Activated gamma-delta T cell treated with anti-CD3 and anti-CD28 coated beads, Interleukin-2, amount 50 U/mL, for 16 hours (primary cell): ENCODE results near the gene HIP1.

Source experiments
- DNase-seq: peaks from one replicate; pipeline ENCODE4 v3.0.0-alpha.2; 2020; ENCODE audit warnings: low read depth

Gene HIP1

DNA sequence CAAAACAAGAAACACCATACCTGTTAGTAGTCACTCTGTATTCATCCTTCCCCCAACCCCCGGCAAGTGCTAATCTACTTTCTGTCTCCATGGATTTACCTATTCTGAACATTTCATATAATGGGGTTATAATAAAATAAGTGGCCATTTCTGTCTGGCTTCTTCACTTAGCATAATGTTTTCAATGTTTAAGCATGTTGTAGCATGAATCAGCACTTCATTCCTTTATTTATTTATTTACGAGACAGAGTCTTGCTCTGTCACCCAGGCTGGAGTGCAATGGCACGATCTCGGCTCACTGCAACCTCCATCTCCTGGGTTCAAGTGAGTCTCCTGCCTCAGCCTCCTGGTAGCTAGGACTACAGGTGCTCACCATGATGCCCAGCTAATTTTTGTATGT lies 69.2 kb downstream of the HIP1 start:
- DNase-seq: no peak

DNA sequence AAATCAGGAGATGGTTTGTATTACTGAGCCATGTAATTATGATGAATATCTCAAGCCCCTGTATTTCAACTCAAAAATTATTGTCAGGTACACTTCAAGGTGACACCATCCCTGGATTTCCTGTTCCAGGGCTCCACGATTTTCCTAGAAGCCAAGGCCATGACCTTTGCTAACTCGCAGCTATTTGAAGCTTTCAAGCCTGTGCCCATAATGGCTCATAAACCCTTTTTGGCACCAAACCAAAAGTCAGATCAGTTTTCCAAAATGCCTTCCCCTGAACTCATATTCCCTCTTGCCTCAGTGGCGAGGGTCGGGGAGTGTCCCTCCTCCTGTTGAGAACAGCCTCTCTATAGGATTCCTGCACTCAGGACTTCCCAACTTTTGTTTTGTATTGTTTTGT lies 70.8 kb downstream of the HIP1 start:
- no peak for DNase-seq

DNA sequence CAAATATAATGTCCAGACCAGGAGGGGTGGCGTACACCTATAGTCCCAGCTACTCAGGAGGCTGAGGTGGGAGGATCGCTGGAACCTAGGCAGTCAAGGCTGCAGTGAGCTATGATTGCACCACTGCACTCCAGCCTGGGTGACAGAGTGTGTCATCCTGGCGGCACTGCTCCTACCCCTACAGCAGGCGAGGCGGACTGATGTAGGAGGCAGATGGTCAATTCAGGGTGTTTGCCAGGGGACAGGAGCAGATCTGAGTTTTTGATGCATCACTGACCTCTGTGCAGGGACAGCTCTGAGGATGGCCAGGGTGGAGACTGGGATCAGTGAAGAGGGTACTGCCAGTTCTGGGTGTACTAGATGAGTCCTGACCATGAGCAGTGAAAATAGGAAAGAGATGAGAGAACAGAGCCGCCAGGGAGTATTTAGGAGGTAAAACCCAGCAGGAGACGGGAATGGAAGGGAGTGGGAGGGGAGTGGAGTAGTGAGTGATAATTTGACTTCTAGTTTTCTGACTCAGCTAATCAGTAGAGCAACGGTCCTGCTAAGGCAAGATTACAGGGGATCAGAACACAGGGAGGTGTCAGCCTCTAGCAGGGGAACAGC lies 75.3 kb downstream of the HIP1 start:
- DNase-seq: no peak

DNA sequence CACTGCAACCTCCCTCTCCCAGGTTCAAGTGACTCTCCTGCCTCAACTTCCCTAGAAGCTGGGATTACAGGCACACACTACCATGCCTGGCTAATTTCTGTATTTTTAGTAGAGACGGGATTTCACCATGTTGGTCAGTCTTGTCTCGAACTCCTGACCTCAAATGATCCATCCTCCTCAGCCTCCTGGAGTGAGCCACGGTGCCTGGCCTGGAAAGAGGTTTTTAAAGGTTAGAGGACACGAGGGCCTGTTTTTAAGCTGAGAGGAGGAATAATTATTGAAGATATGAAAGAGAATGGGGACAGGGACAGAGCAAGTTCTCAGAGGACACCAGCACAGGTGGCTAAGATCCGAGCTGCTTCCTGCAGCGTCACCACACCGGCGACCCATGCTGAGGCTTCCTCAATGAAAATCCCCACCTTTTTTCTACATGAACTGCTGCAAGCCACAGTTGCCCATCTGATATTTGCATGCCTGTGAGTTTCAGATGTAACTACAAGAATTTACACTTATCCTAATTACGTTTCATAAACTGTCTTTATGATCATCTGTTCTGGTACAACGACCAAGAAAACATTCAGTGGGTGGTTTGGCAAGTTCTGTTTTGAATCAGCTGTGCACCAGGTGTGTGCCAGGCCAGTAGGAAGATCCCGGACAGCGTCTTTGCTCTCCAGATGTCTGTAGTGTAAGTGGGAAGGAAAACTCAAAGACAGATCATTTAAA lies 76.0 kb downstream of the HIP1 start:
- no peak for DNase-seq

DNA sequence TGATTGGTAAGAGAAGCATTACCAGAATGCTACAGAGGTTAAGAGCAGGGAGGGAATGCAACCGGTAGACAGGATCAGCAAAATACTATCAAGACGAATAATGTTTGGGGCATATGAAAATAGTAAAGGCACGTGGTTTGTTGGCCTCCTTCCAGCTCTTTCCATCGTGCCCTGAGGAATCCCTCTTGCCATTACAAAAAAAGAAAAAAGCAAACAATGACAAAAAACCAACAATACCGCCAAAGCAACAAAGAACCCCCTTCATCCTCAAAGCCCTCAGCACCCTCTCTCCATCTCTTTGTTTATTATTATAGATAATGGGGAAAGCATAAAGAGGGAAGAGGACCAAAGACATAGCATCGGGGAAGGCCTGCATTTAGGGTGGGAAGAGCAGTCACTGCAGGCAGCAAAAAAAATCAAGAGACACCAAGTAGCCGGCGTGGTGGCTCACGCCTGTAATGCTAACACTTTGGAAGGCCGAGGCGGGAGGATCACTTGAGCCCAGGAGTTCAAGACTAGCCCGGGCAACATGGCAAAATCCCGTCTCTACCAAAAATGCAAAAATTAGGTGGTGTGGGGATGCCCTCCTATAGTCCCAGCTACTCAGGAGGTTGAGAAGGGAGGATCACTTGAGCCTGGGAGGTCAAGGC lies 78.0 kb downstream of the HIP1 start:
- no peak for DNase-seq

DNA sequence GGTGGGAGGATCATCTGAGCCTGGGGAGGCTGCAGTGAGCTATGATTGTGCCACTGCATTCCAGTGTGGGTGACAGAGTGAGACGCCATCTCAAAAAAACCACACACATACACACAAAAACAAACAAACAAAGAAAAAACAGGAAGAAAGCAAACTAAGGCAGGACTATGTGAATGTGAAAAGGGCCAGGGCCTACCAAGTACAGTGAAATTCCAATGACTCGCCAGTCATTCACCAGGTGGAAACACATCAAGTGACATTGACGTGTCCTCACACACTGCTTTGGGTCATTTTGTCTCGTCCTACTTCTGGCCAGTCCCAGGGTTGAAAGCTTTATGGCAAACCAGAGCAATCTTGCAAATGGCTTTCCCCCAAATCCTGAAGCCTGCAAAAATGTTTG lies 79.9 kb downstream of the HIP1 start:
- no peak for DNase-seq

DNA sequence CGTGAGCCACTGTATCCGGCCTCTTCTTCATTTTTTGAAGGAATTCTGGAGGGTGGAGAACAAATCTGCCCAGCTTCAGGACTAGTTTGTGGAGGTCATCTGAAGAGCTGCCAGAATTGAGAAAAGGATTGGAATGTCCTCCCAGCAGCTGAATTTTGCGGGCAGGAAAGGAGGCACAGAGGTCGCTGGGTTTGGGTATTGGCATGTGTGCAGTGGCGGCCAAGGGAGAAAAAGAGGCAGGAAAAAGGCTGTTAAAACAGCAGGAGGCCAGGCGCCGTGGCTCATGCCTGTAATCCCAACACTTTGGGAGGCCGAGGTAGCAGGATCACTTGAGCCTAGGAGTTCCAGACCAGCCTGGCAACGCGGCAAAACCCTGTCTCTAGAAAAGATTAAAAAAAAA lies 80.4 kb downstream of the HIP1 start:
- no peak for DNase-seq

DNA sequence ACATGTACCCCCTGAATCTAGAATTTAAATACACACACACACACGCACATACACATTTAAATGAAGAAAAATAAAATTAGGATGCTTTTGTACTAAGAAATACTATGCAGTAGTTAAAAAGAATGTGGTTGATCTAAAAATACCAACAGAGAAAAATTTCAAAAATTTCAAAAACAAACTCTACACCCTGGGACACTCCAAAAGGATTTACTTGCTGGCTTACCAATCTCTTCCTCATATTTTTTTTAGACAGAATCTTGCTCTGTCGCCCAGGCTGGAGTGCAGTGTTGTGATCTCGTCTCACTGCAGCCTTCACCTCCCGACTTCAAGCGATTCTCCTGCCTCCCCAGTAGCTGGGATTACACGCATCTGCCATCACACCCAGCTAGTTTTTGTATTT lies 80.9 kb downstream of the HIP1 start:
- no peak for DNase-seq

DNA sequence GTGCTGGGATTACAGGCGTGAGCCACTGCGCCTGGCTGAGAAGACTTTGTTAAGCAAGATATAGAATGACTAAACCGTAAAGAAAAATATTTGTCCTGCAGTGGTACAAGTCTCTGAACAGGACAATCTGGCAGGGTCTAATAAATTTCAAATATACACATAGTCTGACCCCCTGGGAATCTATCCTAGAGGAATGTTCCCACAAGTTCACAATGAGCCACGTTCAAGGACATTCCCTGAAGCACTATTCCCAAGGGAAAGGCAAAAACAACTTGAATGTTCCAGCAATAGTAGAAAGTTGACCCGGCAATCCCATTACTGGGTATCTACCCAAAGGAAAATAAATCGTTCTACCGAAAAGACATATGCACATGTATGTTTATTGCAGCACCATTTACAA lies 82.0 kb downstream of the HIP1 start:
- DNase-seq: no peak

DNA sequence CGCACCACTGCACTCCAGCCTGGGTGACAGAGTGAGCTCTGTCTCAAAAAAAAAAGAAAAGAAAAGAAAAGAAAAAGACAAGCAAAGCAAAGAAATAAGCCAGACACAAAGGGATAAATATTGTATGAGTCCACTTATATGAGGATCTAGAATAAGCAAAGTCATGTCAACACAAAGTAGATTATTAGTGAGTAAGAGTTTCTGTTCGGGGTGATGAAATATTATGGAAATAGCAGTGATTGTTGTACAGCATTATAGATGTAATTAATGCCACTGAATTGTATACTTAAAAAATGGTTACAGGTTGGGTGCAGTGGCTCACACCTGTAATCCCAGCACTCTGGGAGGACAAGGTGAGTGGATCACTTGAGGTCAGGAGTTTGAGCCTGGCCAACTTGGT lies 83.2 kb downstream of the HIP1 start:
- no peak for DNase-seq

DNA sequence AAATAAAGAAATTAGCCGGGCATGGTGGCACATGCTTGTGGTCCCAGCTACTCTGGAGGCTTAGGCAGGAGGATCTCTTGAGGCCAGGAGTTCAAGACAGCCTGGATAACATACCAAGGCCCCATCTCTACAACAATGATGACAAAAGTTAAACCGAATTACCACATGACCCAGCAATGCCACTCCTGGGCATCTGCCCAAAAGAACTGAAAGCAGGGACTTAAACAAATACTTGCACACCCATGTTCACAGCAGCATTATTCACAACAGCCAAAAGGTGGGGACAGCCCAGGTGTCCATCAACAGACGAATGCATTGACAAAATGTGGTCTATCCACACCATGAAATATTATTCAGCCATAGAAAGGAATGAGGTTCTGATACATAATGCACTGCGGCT lies 83.9 kb downstream of the HIP1 start:
- no peak for DNase-seq

DNA sequence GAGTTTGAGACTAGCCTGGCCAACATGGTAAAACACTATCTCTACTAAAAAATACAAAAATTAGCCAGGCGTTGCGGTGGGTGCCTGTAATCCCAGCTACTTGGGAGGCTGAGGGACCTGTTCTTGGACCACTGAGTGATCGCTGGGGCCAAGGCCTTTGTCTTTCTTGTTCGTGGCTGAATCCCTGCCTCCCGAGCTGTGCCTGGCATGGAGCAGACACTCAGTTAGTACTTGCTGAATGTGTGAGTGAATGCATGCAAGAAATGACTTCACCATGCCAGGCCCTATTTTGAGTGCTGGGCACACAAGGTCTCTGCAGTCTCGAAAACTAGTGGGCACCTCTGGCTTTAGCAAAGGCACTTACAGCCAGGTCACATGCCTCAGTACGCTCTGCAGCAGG lies 85.1 kb downstream of the HIP1 start:
- no peak for DNase-seq

DNA sequence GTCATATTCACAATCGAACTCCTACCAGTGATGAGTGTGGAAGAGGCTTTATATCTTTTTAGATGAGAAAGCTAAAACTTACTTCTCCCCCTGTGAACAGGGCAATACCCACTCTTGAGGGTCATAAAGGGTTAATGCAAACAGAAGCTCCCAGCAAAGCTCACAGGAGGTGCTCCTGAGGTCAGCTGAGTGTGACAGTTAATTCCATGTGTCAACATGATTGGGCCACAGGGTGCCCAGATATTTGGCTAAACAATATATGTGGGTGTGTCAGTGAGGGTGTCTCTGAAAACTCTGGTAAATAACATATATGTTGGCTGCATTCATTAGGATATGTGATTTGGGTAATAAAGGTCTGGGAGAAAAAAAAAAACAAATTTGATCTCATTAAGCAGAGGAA lies 86.0 kb downstream of the HIP1 start:
- no peak for DNase-seq

DNA sequence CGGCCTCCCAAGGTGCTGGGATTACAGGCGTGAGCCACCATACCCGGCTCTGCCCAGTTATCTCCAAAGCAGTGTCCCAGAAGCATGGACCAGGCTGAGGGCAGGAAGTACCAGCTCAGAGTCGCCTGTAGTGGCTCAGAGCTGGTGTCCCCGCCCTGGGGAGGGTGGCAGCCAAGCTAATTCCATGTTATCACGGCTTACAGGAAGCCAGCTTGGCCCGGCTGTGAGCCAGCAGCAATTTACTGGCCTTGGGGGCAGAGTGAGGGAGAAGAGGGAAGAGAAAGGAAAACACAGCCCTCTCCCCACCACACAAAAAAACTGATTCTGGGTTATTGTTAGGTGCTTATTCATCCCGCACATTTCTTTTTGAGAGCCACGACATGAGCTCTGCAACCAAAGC lies 88.1 kb downstream of the HIP1 start:
- no peak for DNase-seq

DNA sequence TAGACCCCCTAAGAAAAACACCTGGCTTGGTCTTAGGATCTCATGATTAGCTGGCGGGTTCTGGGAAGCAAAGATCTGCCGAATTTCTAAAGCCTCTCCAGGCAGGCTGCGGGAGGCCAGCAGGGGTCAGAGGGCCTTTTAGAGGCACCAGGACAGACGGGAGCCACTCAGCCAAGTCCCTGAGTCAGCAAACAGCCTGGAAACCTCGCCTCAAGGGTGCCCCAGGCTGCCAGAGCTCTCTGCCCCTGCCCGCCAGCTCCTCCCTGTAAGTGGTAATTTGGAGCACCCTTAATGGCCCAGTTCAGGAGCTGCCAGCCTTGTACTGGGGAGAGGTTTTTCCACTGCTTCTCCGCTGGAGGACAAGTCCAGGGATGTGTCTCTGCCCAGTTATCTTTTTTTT lies 88.7 kb downstream of the HIP1 start:
- DNase-seq: no peak

DNA sequence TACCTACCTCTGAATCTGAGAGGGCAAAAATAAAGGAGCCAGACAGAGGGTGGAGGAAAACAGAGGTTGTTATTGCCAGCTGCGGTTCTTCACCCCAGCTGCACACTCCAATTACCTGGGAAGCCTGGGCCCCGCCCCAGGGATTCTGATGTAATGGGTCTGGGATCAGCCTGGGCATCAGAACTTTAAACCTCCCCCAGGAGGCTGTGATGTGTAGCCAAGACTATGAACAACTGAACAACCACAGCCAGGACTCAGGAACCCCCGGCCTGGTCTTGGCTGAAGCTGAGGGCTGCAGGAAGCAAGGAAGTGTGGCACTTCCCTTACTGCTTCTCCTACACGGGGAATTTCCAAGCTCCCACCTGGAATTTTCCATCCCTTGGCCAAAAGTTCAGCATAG lies 89.3 kb downstream of the HIP1 start:
- DNase-seq: no peak

DNA sequence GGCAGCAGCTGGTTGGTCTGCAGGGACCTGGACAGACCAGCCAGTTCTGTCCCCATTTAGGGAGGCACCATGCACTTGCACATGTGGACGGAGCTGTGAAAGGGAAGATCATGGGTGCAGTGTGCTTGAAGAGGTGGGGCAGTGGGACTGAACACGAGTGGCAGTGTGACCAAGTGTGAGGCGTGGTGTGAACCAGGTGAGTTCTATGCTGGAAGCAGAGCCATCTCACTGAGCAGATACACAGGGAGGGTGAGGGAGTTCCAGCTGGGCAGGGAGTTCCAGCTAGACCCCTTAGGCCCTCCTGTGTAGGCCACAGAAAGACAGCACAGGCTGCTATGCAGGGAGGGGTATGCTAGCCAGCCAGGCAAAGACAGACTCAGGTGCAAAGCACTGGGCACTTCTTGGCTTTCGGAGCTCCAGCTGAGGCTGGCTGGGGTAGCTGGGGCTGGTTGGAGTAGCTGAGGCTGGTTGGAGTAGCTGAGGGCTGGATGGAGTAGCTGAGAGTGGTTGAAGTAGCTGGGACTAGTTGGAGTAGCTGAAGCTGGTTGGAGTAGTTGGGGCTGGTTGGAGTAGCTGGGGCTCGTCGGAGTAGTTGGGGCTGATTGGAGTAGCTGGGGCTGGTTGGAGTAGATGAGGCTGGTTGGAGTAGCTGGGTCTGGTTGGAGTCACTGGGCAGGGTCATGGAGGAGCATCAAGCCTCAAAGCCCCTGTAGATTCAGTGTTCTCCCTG lies 90.9 kb downstream of the HIP1 start:
- no peak for DNase-seq

DNA sequence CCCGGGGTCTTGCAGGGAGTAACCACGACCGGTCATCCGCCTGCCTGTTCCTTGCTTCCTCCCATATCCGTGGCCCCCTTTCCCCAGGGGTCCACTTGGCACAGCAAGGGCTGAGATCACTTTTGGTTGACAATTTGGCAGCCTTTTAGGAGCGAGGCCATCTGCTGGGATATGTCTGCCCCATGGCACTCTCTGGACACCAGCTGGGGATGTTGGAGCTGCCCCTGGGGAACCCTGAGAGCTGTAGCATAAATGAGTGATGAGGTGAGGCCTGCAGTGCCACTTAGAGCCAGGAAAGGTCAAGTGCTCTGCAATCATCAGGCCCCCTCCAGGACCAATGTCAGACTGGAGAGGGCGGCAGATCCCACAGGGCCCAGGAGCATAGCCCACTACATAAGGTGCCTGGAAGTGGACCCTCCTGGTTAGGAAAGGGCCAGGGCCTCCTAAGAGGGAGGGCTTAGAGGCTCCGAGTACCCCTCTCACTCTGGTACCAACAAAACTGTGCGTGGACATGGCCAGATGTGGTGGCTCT lies 92.1 kb downstream of the HIP1 start:
- no peak for DNase-seq

DNA sequence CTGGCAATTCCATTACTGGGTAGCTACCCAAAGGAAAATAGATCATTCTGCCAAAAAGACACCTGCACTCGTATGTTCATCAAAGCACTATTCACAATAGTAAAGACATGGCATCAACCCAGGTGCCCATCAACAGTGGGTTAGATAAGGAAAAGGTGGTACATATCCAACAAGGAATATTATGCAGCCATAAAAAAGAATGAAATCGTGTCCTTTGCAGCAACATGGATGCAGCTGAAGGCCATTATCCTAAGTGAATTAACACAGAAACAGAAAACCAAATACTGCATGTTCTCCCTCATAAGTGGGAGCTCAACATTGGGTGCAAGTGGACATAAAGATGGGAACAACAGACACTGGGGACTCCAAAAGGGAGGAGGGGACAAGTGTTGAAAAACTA lies 93.2 kb downstream of the HIP1 start:
- no peak for DNase-seq

DNA sequence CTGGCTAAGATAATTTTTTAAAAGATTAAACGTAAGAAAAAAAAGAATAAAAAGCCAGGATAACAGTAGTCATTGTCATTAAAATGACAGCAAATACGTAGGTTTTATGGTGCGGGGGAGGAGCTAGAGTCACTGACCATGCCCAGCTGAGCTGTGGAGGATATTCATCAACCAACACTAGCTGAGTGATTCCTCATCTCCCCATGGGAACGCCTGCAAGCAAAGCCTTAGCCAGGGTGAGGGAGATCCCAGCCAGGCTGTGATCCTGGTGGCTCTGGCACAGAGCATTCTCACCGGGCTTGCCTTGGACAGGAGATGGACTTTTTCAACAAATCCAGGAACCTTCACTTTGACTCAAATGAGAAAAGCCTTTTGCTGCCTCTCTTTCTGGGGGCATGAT lies 94.2 kb downstream of the HIP1 start:
- DNase-seq: no peak

DNA sequence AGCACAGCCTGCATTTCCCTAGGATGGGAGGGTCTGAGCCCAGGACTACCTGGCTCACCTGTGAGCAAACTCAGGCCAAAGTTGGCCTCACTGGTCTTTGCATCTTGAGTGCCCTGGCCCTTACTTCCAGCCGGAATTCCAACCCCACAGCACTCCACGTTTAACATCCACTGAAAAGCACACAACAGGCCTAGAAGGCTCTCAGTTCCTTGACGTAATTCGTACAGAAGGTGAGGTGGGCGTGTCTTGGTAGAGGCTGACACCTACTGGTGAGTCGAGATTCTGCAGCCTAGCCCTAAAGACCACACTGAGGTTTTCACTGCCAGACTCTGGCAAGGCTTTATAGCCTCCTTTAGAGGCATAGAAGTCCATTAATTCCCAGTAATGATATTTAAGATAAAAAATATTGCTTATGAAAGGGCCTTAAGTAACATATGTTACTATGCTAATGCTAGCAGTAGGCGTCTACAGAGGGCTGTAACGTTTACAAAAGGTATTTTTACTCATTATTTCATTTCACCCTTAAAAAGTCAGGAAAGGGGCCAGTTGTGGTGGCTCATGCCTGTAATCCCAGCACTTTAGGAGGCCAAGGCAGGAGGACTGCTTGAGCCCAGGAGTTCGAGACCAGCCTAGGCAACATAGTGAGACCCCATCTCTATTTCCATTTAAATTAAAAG lies 95.8 kb downstream of the HIP1 start:
- DNase-seq: peak; percentile 32

DNA sequence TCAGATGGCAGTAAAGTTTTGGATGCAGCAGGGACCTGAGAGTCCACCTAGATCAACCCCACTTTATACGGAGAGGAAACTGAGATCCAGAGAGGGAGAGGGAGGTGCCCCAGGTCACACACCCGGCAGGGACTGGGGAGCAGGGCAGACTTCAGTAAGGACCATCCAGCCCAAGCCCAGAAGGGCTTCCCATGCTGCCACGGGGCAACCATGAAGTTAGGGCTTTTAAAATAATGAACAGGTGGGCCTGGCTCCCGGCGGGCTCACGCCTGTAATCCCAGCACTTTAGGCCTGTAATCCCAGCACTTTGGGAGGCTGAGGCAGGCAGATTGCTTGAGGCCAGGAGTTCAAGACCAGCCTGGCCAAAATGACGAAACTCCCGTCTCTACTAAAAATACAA lies 98.5 kb downstream of the HIP1 start:
- DNase-seq: no peak

DNA sequence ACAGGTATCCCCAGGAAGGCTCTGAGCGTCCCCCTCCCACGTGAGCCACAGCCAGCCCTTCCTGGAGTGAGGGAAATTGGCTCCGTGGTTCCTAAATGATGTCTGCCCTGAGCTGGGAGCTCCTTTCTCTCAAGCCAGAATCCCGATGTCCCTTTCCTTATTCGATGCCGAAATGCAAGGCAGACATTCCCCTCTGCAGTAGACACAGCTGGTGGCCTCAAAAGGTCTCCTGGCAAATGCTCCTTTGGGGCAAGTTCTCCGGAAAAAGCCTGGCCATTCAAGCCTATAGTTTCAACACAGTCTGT lies 98.9 kb downstream of the HIP1 start:
- no peak for DNase-seq
